GM19023 (cell line): Measurements from ENCODE around the gene OR2AT4.
A peak's percentile ranks its signal among the peaks of the same experiment; 100 is the strongest.
"Not testable (repeated sequence)": the region's sequence is repeated elsewhere in the genome, so short reads cannot be mapped to it uniquely, and the experiment has no call there.

ENCODE experiments used
- ATAC-seq: cut with Tn5 transposase; IDR thresholded peaks from one replicate; pipeline ENCODE4 v1.9.1; 2021; ENCODE audit warnings: mild to moderate bottlenecking, moderate library complexity; ENCODE audit not compliant: unreplicated experiment

The OR2AT4 gene

GRCh38 chr11:75096456-75097172 is at the start of gene OR2AT4:
Gene OR2AT4, minus strand, starts transcription at chr11:75096876.
- ATAC-seq, result no peak

GRCh38 chr11:75145972-75146519 is 49.4 kb upstream of the OR2AT4 start:
- no peak for ATAC-seq

DNA sequence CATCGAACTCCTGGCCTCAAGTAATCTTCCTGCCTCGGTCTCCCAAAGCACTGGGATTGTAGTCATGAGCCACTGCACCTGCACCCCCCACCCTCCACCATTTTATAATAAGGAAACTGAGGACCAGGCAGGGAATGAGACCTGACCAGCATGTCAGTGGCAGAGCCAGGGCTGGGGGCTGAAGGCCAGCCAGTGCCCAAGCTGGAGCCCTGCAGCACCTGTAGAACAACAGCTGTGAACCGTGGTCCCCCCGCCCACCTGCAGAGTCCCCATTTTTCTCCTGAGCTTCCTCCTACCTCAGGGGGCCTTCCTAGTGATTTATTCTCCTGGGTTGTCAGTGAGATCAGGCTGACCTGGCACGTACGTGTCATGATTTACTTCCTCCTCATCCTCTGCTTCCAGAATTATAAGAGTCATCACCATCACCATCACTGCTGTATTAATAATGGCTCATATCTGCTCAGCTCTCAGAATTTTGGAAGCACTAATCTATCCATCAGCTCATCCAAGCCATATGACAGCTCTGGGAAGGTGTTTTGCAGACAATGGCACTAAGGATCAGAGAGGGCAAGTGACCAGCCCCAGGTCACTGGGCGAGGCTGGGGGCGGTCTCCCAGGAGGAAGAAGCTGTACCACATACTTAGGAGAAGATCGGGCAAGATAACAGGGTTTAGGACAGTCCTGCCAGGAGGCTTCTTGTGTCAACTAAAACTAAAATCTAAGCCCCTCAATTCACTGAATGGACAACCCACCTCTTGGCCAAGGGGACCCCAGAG is 48.7 kb upstream of the OR2AT4 start:
- ATAC-seq, result no peak

- no peak for ATAC-seq
Observed at GRCh38 chr11:75144716-75145014, 48.0 kb upstream of the OR2AT4 start.

- no peak for ATAC-seq
Observed at GRCh38 chr11:75143420-75143731, 46.7 kb upstream of the OR2AT4 start.

DNA sequence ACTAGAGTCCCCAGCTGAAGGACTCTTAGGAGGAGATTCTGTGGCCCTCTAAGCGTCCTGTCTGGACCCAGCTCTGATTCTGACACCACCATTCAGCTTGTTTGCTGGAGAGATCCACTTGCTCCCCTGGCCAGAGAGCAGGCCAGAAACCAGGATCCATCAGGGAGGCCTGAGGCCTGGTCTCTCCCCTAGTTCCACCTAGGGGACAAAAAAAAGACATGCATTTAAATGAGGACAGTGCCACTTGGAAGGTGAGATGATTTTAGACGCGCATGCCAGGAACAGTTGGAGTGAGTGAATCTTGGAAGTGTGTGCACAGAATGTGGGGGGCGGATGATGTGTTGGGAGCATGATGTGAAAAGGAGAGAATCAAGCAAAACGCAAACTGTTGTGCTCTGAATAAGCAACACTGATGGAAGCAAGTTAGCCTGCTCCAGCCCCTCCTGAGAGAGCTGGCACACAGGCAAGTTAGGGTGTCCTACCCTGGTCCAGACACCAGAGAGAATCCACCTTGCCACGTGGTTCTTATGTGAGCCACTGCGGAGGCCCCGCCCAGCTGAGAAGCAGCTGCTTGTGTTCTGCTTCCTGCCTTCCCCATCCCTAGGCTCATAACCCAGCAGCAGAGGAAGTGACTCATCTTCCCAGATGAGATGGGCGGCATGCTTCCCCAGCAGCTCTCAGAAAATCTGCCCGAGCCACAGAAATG is 46.2 kb upstream of the OR2AT4 start:
- ATAC-seq, result peak; percentile 53

DNA sequence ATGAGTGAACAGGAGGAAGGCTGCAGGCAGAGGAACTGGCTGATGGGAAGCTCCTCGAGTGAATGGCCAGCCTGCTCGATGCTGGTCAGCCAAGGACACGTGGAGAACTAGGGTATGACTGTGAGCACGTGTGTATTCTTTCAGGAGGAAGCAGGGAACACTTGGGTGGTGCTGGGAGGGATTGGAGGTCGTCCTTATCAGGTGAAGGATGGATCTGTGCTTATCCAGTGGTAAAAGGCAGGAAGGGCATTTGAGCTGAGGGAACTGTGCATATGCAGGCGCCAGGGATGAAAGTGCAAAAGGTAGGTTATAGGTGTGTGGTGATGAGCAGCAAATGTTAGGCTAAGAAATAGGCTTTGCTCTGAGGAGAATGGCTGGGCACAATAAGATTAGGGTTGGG is 44.5 kb upstream of the OR2AT4 start:
- no peak for ATAC-seq

- peak; percentile 58 for ATAC-seq
Observed at GRCh38 chr11:75140269-75141138, 43.8 kb upstream of the OR2AT4 start.

- no peak for ATAC-seq
Observed at GRCh38 chr11:75135651-75136050, 39.0 kb upstream of the OR2AT4 start.

DNA sequence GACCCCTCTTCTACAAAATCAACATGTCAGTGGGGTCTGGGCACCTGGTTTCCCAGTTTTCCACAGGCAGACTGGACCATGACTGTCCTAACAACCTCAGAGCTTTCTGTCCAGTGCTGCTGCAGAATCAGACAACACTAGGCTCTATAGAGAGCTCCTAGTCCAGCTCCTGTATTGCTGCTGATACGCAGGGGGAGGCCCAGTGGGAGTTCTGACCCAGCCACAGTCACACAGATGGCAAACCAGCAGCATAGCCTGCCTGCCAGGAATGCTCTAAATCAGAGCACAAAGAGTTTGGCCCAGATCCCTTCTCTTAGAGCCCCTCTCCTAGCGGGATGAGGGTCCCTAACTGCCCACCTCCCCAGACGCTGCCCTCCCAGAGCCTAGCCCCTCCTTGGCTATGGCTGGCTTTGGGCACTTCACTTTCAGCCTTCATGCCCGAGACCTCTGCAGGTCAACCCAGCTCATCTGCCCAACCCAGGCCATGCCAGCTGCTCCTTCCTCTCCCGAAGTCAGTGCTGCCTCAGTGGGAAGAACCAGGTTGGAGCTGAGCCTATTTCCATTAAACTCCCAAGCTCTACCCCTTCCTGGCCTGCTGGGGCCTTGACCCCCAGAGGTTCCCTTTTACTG is 38.5 kb upstream of the OR2AT4 start:
- no peak for ATAC-seq

DNA sequence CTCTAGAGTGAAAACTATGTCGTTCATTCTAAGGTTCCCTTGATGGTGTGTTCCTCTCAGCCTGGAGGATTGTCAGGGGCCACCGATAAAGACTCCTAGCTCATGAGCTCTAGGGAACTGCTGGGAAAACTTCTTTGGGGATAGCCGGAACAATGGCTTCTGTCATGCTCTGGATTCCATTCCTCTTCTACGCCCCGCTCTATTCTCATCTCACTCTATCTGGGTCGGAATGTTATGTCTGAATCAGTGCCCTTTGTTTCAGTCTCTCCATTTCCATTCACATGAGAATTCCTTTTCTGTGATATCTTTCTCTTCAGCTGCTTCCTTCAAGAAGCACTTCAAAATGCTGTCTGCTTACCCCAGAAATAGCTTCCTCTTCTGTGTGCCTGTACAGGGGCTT is 37.3 kb upstream of the OR2AT4 start:
- ATAC-seq, result no peak

DNA sequence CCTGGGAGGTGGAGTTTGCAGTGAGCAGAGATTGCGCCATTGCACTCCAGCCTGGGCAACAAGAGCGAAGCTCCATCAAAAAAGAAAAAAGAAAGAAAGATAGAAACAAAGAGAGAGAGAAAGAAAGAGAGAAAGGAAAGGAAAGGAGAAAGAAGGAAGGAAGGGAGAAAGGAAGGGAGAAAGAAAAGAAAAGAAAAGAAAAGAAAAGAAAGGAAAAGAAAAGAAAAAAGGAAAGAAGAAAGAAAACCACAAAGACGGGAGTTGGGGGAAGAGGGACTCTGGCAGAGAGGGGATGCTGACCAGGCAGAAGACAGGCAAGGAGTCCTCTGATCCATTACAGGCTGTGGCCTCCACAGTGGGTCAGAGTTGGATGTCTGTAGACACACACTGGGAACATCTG is 35.4 kb upstream of the OR2AT4 start:
- ATAC-seq, result no peak

GRCh38 chr11:75126564-75126963 is 29.9 kb upstream of the OR2AT4 start:
- ATAC-seq, result no peak

DNA sequence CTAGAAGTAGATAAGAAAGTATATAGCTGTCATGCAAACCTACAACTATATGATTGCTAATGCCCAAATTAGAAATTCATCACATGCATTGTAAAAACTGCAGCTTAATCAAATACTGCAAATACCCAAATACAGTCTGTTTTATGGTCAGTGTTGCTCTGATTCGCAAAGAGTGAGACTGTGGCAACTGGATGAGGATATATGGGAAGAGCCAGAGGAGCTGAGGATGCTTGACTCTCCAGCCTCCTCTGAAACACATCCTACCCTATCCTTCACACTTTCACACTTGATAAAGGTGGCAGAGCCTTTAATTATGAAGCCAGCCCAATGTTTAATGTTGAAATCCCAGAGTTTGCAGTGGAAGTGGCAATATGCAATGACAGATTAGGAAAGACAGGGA is 21.9 kb upstream of the OR2AT4 start:
- ATAC-seq, result no peak

DNA sequence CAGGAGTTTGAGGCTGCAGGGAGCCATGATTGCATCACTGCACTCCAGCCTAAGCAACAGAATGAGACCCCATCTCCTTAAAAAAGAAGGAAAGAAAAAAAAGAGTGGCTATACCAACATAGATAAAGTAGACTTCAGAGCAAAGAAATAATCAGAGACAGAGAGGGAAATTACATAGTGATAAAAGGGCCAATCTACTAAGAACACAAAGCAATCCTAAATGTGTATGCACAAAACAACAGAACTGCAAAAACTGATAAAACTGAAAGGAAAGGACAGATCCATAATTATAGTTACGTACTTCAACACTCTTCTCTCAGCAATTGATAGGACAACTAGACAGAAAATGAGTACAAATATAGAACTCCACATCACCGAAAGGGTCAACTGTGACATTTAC is 17.8 kb upstream of the OR2AT4 start:
- no peak for ATAC-seq

DNA sequence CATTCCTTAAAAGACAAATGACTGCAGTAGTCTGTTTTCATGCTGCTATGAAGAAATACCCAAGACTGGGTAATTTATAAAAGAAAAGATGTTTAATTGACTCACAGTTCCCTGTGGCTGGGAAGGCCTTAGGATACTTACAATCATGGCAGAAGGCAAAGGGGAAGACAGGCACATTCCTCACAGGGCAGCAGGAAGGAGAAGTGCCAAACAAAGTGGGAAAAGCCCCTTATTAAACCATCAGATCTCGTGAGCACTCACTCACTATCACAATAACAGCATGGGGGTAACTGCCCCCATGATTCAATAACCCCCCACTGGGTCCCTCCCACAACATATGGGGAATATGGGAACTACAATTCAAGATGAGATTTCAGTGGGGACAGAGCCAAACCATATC is 16.4 kb upstream of the OR2AT4 start:
- no peak for ATAC-seq

- no peak for ATAC-seq
Observed at GRCh38 chr11:75112200-75112599, 15.5 kb upstream of the OR2AT4 start.

DNA sequence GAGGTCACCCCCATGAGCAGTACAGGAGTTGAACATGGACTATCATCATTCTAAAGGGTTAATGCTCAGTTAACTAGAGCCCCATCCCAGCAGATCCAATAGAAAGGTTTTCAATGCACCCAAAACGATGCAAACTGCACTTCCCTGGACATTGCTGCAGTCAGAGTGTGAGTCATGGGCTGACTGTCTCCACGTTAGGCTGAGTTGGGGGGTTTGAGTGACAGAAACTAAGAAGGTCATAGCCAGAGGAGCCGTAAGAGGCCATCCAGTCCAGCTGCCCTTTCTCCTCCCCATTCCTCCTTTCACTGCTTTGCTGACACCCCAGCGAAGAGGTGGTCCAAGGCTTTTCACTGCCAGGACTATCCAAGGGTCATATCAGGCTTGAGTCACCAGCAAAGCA is 10.5 kb upstream of the OR2AT4 start:
- ATAC-seq, result no peak

- not testable (repeated sequence) for ATAC-seq
Observed at GRCh38 chr11:75105967-75106681, 9.4 kb upstream of the OR2AT4 start.

DNA sequence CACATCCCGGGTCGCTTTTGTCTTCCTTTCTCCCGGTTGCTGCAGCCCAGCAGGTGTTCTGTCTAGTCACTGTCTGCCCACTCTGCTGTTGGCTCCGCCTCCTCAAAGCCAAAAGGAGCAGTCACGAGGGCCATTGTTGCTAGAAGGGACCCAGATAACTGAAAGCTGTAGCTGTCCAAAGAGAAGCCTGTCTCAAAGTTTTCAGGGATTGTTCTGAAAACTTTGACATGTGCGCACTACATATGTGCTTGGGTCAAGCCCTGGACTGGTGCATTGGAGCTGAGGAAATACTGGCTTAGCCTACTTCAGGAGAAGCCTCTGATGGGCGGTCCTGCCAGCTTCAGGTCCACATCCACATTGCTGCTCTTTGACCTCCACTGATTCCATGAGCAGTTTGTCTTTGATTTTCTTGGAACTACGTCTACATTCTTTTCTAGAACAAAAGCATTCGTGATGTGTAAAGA is 8.8 kb upstream of the OR2AT4 start:
- no peak for ATAC-seq
